IMR-90 (cell line): Measurements from ENCODE around the gene NLRP3.

Experiments
- BHLHE40 ChIP-seq: fragments of 150-350 bp; IDR thresholded peaks from 2 replicates; pipeline ENCODE4 v1.6.1; 2016; ENCODE audit warnings: mild to moderate bottlenecking, low read depth, low read length
- CEBPB ChIP-seq: IDR thresholded peaks from 2 replicates; pipeline ENCODE4 v1.6.1; 2012; ENCODE audit warnings: low read depth, low read length, improper control_type of control experiment
- ELK1 ChIP-seq: fragments of 150-350 bp; IDR thresholded peaks from 2 replicates; pipeline ENCODE4 v1.6.1; 2016; ENCODE audit warnings: low read depth, mild to moderate bottlenecking, low read length, moderate library complexity, borderline replicate concordance
- FOS ChIP-seq: fragments of 150-350 bp; IDR thresholded peaks from 2 replicates; pipeline ENCODE4 v1.6.1; 2016; ENCODE audit warnings: low read depth, low read length
- MXI1 ChIP-seq: IDR thresholded peaks from 2 replicates; pipeline ENCODE4 v1.6.1; 2012; ENCODE audit warnings: low read depth, mild to moderate bottlenecking, low read length, moderate library complexity, borderline replicate concordance
- NFE2L2 ChIP-seq: fragments of 150-350 bp; IDR thresholded peaks from 2 replicates; pipeline ENCODE4 v1.6.1; 2016; ENCODE audit warnings: low read depth, mild to moderate bottlenecking, low read length
- POLR2A ChIP-seq: IDR thresholded peaks from 2 replicates; pipeline ENCODE4 v1.6.1; 2012; ENCODE audit warnings: mild to moderate bottlenecking, low read depth, low read length
- RAD21 ChIP-seq: IDR thresholded peaks from 2 replicates; pipeline ENCODE4 v1.6.1; 2012; ENCODE audit warnings: low read length, improper control_type of control experiment
- RCOR1 ChIP-seq: IDR thresholded peaks from 2 replicates; pipeline ENCODE4 v1.6.1; 2012; ENCODE audit warnings: mild to moderate bottlenecking, low read length, improper control_type of control experiment; ENCODE audit not compliant: insufficient replicate concordance
- RFX5 ChIP-seq: IDR thresholded peaks from 2 replicates; pipeline ENCODE4 v1.8.0; 2012; ENCODE audit warnings: low read depth, mild to moderate bottlenecking, low read length, moderate library complexity
- SMC3 ChIP-seq: fragments of 150-350 bp; IDR thresholded peaks from 2 replicates; pipeline ENCODE4 v1.6.1; 2016; ENCODE audit warnings: low read depth, mild to moderate bottlenecking, antibody characterized with exemption, low read length, moderate library complexity
- USF2 ChIP-seq: fragments of 150-350 bp; IDR thresholded peaks from 2 replicates; pipeline ENCODE4 v1.6.1; 2017; ENCODE audit warnings: mild to moderate bottlenecking, antibody characterized with exemption, low read length, low read depth
- TF ChIP-seq, protein P1 (sequence below): conservative IDR thresholded peaks from 2 replicates; pipeline ENCODE4 v1.5.1; 2012; ENCODE audit warnings: mild to moderate bottlenecking, low read depth, low read length, improper control_type of control experiment

GRCh38 chr1:247467129-247467528, 51.2 kb downstream of the NLRP3 start:
- TF ChIP-seq, protein P1, sequence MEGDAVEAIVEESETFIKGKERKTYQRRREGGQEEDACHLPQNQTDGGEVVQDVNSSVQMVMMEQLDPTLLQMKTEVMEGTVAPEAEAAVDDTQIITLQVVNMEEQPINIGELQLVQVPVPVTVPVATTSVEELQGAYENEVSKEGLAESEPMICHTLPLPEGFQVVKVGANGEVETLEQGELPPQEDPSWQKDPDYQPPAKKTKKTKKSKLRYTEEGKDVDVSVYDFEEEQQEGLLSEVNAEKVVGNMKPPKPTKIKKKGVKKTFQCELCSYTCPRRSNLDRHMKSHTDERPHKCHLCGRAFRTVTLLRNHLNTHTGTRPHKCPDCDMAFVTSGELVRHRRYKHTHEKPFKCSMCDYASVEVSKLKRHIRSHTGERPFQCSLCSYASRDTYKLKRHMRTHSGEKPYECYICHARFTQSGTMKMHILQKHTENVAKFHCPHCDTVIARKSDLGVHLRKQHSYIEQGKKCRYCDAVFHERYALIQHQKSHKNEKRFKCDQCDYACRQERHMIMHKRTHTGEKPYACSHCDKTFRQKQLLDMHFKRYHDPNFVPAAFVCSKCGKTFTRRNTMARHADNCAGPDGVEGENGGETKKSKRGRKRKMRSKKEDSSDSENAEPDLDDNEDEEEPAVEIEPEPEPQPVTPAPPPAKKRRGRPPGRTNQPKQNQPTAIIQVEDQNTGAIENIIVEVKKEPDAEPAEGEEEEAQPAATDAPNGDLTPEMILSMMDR, result no peak
- TF ChIP-seq ELK1, result no peak
- no peak for TF ChIP-seq USF2
- TF ChIP-seq SMC3, result no peak
- TF ChIP-seq POLR2A, result no peak
- no peak for TF ChIP-seq CEBPB
- TF ChIP-seq NFE2L2, result no peak
- TF ChIP-seq MXI1, result no peak
- no peak for TF ChIP-seq BHLHE40
- TF ChIP-seq RFX5, result no peak
- no peak for TF ChIP-seq FOS
- TF ChIP-seq RCOR1, result no peak
- TF ChIP-seq RAD21, result no peak
